Measurements from ENCODE around the gene TRAP1.

DNA sequence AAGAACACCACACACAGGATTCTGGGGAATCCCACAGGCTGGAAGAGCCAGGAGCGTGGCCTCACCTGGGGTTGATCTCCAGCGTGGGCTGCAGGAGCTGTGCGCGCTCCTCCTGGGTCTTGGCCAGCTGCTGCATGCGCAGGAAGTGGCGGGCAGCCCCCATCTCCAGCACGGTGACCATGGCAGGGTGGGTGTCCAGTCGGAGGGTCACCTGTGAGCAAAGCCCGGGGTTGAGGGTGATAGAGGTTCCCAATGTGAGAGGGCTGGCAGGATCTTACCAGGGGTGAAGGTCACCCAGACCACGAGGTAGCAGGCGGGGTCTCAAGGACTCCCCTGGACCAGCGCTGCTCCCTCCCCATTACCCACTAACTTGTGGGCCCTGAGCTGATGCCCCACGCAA, 55.4 kb downstream of the TRAP1 start:
- TF ChIP-seq TCF12 (IDR thresholded peaks at IDR 0.05; ENCODE audit: low read depth) = no peak
- no peak for TF ChIP-seq TAF1 (IDR thresholded peaks at IDR 0.05; ENCODE audit: low read depth)
- TF ChIP-seq, protein P1, sequence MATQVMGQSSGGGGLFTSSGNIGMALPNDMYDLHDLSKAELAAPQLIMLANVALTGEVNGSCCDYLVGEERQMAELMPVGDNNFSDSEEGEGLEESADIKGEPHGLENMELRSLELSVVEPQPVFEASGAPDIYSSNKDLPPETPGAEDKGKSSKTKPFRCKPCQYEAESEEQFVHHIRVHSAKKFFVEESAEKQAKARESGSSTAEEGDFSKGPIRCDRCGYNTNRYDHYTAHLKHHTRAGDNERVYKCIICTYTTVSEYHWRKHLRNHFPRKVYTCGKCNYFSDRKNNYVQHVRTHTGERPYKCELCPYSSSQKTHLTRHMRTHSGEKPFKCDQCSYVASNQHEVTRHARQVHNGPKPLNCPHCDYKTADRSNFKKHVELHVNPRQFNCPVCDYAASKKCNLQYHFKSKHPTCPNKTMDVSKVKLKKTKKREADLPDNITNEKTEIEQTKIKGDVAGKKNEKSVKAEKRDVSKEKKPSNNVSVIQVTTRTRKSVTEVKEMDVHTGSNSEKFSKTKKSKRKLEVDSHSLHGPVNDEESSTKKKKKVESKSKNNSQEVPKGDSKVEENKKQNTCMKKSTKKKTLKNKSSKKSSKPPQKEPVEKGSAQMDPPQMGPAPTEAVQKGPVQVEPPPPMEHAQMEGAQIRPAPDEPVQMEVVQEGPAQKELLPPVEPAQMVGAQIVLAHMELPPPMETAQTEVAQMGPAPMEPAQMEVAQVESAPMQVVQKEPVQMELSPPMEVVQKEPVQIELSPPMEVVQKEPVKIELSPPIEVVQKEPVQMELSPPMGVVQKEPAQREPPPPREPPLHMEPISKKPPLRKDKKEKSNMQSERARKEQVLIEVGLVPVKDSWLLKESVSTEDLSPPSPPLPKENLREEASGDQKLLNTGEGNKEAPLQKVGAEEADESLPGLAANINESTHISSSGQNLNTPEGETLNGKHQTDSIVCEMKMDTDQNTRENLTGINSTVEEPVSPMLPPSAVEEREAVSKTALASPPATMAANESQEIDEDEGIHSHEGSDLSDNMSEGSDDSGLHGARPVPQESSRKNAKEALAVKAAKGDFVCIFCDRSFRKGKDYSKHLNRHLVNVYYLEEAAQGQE (IDR thresholded peaks at IDR 0.05; ENCODE audit: low read depth) = no peak
- TF ChIP-seq ZBTB7A (IDR thresholded peaks at IDR 0.05; ENCODE audit: low read depth) = no peak
- TF ChIP-seq CEBPB (IDR thresholded peaks at IDR 0.05) = no peak
- no peak for TF ChIP-seq EP300 (IDR thresholded peaks at IDR 0.05; ENCODE audit: borderline replicate concordance)
- no peak for TF ChIP-seq TEAD4 (IDR thresholded peaks at IDR 0.05)
- no peak for TF ChIP-seq NFIC (IDR thresholded peaks at IDR 0.05)
- TF ChIP-seq CREB1 (IDR thresholded peaks at IDR 0.05; ENCODE audit: low read depth) = no peak
- TF ChIP-seq, protein P2, sequence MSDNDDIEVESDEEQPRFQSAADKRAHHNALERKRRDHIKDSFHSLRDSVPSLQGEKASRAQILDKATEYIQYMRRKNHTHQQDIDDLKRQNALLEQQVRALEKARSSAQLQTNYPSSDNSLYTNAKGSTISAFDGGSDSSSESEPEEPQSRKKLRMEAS (IDR thresholded peaks at IDR 0.05) = no peak
- no peak for TF ChIP-seq EGR1 (IDR thresholded peaks at IDR 0.05)
- no peak for TF ChIP-seq YY1 (IDR thresholded peaks at IDR 0.05; ENCODE audit: low read depth)
- TF ChIP-seq FOXM1 (IDR thresholded peaks at IDR 0.05; ENCODE audit: borderline replicate concordance, low read depth) = no peak
